GM12873 (cell line): ENCODE data around the gene SENP7.

ENCODE experiments used
- TF ChIP-seq, protein P1 (sequence below): IDR thresholded peaks from 2 replicates; pipeline ENCODE4 v1.5.1; 2012; ENCODE audit warnings: low read depth, mild to moderate bottlenecking, moderate library complexity, low read length, control low read depth; ENCODE audit not compliant: insufficient read depth; ENCODE audit errors: missing control alignments

The SENP7 gene

DNA sequence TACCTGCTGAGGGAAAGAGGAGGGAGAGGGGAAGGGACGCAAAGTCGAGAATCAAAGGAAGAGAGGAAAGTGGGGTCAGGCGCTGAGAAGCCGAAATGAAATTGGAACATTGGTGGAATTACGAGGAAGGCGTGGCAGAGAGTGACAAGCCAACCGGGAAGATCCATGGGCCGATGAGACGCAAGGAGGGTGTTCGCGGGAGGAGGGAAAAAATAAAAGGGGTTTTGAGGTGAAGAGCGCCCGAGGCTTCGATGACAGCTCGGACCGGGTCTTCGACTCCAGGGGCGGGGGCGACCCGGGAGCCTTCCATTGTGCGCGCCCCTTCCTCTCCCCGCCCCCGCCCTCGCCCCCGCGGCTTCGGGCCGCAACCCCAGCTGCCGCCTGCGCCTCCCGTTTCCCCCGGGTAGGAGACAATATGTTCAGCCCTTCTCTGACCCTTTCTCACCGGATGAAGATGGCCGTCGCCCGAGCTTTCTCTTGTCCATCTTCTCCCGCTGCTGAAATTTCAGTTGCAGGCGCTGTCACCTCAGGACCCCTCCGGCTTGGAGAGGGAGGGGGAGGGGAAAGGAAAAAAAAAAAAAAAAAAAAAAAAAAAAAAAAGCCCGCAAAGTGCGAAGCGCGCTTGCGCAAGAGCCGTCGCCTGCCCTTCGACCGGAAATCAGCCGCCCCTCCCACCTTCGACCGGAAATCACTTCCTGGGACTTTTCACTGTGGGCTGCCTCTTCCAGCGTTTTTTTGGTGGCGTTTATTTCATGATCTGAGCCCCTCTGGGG, at the start of gene SENP7:
Gene SENP7, minus strand, starts transcription at position 567 of the 773 bp plus-strand sequence. Its CDS starts 82 bp downstream, at position 485.
- TF ChIP-seq, protein P1, sequence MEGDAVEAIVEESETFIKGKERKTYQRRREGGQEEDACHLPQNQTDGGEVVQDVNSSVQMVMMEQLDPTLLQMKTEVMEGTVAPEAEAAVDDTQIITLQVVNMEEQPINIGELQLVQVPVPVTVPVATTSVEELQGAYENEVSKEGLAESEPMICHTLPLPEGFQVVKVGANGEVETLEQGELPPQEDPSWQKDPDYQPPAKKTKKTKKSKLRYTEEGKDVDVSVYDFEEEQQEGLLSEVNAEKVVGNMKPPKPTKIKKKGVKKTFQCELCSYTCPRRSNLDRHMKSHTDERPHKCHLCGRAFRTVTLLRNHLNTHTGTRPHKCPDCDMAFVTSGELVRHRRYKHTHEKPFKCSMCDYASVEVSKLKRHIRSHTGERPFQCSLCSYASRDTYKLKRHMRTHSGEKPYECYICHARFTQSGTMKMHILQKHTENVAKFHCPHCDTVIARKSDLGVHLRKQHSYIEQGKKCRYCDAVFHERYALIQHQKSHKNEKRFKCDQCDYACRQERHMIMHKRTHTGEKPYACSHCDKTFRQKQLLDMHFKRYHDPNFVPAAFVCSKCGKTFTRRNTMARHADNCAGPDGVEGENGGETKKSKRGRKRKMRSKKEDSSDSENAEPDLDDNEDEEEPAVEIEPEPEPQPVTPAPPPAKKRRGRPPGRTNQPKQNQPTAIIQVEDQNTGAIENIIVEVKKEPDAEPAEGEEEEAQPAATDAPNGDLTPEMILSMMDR: no peak

DNA sequence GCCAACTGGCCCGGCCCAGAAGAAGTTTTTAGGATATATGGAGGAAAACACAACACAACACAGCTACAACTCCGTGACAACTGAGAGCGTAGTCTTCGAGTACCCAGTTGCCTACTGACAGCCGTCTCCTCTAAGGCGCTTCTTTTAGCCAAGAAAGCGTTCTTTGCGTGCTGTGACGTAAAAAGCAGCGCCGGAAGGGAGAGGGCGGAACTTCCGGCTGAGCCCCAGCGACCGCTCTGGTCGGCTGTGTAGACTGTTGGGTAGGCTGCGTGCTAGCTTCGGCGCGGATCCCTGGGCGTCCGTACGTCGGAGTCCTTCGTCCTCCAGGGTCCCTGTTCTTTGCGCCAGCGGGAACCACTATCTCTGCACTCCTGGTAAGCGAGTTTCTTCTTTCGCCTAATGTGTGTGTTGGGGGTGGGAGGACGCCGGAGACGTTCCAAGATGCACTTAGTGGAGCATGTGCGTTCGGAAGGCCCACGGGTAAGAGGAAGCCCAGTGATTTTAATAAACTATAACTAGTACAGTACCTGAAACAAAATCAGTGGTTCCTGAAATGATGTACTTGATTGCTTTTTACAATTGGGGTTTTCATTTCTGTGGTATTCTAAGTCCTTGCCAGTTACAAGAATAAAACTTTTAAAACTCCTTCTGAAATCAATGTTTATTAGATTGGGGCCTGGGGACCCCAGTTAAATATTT, 48.8 kb upstream of the SENP7 start, which contains the start of gene TRMT10C:
Gene TRMT10C, plus strand, starts transcription at position 239 of the 699 bp plus-strand sequence. CDS start 2,914 bp downstream, outside the sequence.
- TF ChIP-seq, protein P1: no peak

GRCh38 chr3:101556064-101556463, 43.1 kb upstream of the SENP7 start:
- TF ChIP-seq, protein P1: no peak

GRCh38 chr3:101549473-101549872, 36.5 kb upstream of the SENP7 start:
- TF ChIP-seq, protein P1: no peak

- TF ChIP-seq, protein P1: no peak
Observed at GRCh38 chr3:101548527-101549105, 35.6 kb upstream of the SENP7 start.

GRCh38 chr3:101544161-101544850, 31.3 kb upstream of the SENP7 start:
- TF ChIP-seq, protein P1: no peak
